Femur (tissue), 1 donor: ENCODE results near the gene PPP2R3A.
"Not testable (repeated sequence)": the region's sequence is repeated elsewhere in the genome, so short reads cannot be mapped to it uniquely, and the experiment has no call there.

Experiments
- DNase-seq: peaks from one replicate; pipeline ENCODE4 v3.0.0-alpha.2; 2017

The PPP2R3A gene

GRCh38 chr3:135965506-135966270, at the start of gene PPP2R3A:
PPP2R3A (plus strand) TSS chr3:135965728; CDS start chr3:136001499, 35,771 bp downstream.
- DNase-seq, result peak; percentile 96

GRCh38 chr3:135916310-135916709, 49.2 kb upstream of the PPP2R3A start:
- no peak for DNase-seq

- no peak for DNase-seq
Measured at GRCh38 chr3:135917076-135917475, 48.5 kb upstream of the PPP2R3A start.

- DNase-seq, result no peak
Measured at GRCh38 chr3:135917927-135918597, 47.5 kb upstream of the PPP2R3A start.

GRCh38 chr3:135918600-135918999, 46.9 kb upstream of the PPP2R3A start:
- DNase-seq, result no peak

GRCh38 chr3:135920275-135920674, 45.3 kb upstream of the PPP2R3A start:
- no peak for DNase-seq

GRCh38 chr3:135922903-135923250, 42.7 kb upstream of the PPP2R3A start:
- no peak for DNase-seq

GRCh38 chr3:135924506-135924905, 41.0 kb upstream of the PPP2R3A start:
- no peak for DNase-seq

GRCh38 chr3:135926664-135927063, 38.9 kb upstream of the PPP2R3A start:
- no peak for DNase-seq

- DNase-seq, result no peak
Measured at GRCh38 chr3:135927155-135927554, 38.4 kb upstream of the PPP2R3A start.

- peak; percentile 62 for DNase-seq
Measured at GRCh38 chr3:135929670-135930069, 35.9 kb upstream of the PPP2R3A start.

- no peak for DNase-seq
Measured at GRCh38 chr3:135930255-135930654, 35.3 kb upstream of the PPP2R3A start.

- not testable (repeated sequence) for DNase-seq
Measured at GRCh38 chr3:135935171-135935570, 30.4 kb upstream of the PPP2R3A start.

- DNase-seq, result not testable (repeated sequence)
Measured at GRCh38 chr3:135937766-135938165, 27.8 kb upstream of the PPP2R3A start.

GRCh38 chr3:135944831-135945230, 20.7 kb upstream of the PPP2R3A start:
- peak; percentile 29 for DNase-seq

GRCh38 chr3:135950941-135951340, 14.6 kb upstream of the PPP2R3A start:
- DNase-seq, result no peak

GRCh38 chr3:135964160-135964955, 1.2 kb upstream of the PPP2R3A start:
- no peak for DNase-seq

- no peak for DNase-seq
Measured at GRCh38 chr3:135965129-135965505, 411 bp upstream of the PPP2R3A start.

- DNase-seq, result peak; percentile 63
Measured at GRCh38 chr3:135966271-135966961, 888 bp downstream of the PPP2R3A start.

GRCh38 chr3:135966962-135967274, 1.4 kb downstream of the PPP2R3A start:
- no peak for DNase-seq

GRCh38 chr3:135967867-135968266, 2.3 kb downstream of the PPP2R3A start:
- no peak for DNase-seq

- no peak for DNase-seq
Measured at GRCh38 chr3:135970506-135971116, 5.1 kb downstream of the PPP2R3A start.

- DNase-seq, result no peak
Measured at GRCh38 chr3:135973841-135974240, 8.3 kb downstream of the PPP2R3A start.
